GM18861 (cell line): ENCODE data around the gene SYT1.
"Not testable (repeated sequence)": the region's sequence is repeated elsewhere in the genome, so short reads cannot be mapped to it uniquely, and the experiment has no call there.

Experiments used
- ATAC-seq: cut with Tn5 transposase; IDR thresholded peaks from one replicate; pipeline ENCODE4 v1.9.1; 2021; ENCODE audit not compliant: unreplicated experiment

Gene SYT1

GRCh38 chr12:79424109-79424721 is 559.6 kb downstream of the SYT1 start:
- no peak for ATAC-seq

- ATAC-seq, result no peak
Measured at GRCh38 chr12:79426121-79426520, 561.5 kb downstream of the SYT1 start.

- not testable (repeated sequence) for ATAC-seq
Measured at GRCh38 chr12:79426744-79427143, 562.2 kb downstream of the SYT1 start.

- no peak for ATAC-seq
Measured at GRCh38 chr12:79433465-79434072, 569.0 kb downstream of the SYT1 start.

- ATAC-seq, result no peak
Measured at GRCh38 chr12:79434561-79434960, 570.0 kb downstream of the SYT1 start.

- ATAC-seq, result no peak
Measured at GRCh38 chr12:79435742-79436141, 571.2 kb downstream of the SYT1 start.

GRCh38 chr12:79438480-79439174 is 574.1 kb downstream of the SYT1 start:
- ATAC-seq, result no peak

GRCh38 chr12:79439175-79439825 is 574.7 kb downstream of the SYT1 start:
- ATAC-seq, result no peak

GRCh38 chr12:79441534-79441933 is 577.0 kb downstream of the SYT1 start:
- ATAC-seq, result no peak

GRCh38 chr12:79442396-79442795 is 577.8 kb downstream of the SYT1 start:
- ATAC-seq, result no peak

GRCh38 chr12:79444089-79444488 is 579.5 kb downstream of the SYT1 start:
- no peak for ATAC-seq

- ATAC-seq, result no peak
Measured at GRCh38 chr12:79448816-79449215, 584.2 kb downstream of the SYT1 start.

- no peak for ATAC-seq
Measured at GRCh38 chr12:79451365-79451764, 586.8 kb downstream of the SYT1 start.

- ATAC-seq, result no peak
Measured at GRCh38 chr12:79451978-79452377, 587.4 kb downstream of the SYT1 start.

- ATAC-seq, result no peak
Measured at GRCh38 chr12:79452906-79453305, 588.3 kb downstream of the SYT1 start.

GRCh38 chr12:79453820-79454219 is 589.2 kb downstream of the SYT1 start:
- no peak for ATAC-seq

GRCh38 chr12:79454338-79454843 is 589.8 kb downstream of the SYT1 start:
- ATAC-seq, result no peak

- no peak for ATAC-seq
Measured at GRCh38 chr12:79455286-79455685, 590.7 kb downstream of the SYT1 start.

- ATAC-seq, result no peak
Measured at GRCh38 chr12:79482323-79482722, 617.7 kb downstream of the SYT1 start.

GRCh38 chr12:79482921-79483320 is 618.3 kb downstream of the SYT1 start:
- ATAC-seq, result no peak

GRCh38 chr12:79486154-79486553 is 621.6 kb downstream of the SYT1 start:
- ATAC-seq, result no peak
